Breast epithelium (tissue), 3 donors: Measurements from ENCODE around the gene ARID3A.

Experiments used
- POLR2A ChIP-seq: fragments of 450-650 bp; IDR thresholded peaks from one replicate; pipeline ENCODE4 v1.6.1; 2016; ENCODE audit warnings: antibody characterized with exemption, mild to moderate bottlenecking, moderate library complexity
- TF ChIP-seq, protein P1 (sequence below), 3 donors: fragments of 450-650 bp; IDR thresholded peaks; one replicate each; pipeline ENCODE4 v1.5.1; 2016 to 2017; ENCODE audit warnings: antibody characterized with exemption in 3 of 3, mild to moderate bottlenecking in 3 of 3, moderate library complexity in 3 of 3

DNA sequence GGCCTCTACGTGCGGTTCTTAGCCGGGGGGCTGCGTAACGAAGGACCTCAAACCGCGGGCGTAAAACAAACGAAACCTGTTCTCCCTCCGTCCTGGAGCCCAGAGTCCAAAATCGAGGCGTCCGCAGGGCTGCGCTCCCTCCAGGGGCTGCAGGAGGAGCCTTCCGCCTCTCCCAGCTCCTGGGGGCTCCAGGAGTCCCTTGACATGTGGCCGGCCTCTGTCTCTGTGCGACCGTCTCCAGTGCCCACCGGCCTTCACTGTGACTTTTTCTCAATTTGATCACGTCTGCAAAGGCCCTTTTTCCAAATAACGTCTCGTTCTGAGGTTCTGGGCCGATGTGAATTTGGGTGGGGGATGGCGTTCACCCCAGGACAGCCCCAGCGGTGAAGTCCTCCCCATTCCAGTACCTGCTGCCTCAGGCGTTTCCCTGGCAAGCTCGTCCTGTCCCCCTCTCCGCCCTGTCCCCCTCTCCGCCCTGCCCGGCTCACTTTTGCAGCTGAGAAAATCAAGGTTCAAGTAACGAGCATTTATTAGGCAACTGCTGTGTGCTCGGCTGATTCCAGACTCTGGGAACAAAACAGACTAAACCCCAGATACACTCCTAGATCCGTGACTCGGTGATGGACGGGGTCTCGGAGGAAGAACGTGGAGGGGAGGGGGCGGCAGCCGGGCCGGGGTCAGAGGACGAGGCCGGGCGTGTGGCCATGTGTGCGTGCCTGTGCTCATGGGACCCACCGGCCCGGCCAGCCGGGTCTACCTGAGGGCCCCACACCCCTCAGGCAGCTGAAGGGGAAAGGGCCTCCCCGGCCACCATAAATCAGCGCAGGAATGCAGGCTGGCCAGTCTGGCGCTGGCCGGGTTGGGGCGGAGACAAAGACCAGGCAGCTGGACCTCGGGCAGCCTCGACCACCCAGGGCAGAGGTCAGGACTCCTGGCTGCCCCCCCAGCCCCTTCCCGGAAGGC is 30.2 kb downstream of the ARID3A start:
- TF ChIP-seq, protein P1, sequence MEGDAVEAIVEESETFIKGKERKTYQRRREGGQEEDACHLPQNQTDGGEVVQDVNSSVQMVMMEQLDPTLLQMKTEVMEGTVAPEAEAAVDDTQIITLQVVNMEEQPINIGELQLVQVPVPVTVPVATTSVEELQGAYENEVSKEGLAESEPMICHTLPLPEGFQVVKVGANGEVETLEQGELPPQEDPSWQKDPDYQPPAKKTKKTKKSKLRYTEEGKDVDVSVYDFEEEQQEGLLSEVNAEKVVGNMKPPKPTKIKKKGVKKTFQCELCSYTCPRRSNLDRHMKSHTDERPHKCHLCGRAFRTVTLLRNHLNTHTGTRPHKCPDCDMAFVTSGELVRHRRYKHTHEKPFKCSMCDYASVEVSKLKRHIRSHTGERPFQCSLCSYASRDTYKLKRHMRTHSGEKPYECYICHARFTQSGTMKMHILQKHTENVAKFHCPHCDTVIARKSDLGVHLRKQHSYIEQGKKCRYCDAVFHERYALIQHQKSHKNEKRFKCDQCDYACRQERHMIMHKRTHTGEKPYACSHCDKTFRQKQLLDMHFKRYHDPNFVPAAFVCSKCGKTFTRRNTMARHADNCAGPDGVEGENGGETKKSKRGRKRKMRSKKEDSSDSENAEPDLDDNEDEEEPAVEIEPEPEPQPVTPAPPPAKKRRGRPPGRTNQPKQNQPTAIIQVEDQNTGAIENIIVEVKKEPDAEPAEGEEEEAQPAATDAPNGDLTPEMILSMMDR (IDR thresholded peaks at IDR 0.05): no peak
- no peak for TF ChIP-seq POLR2A
